HEK293 (cell line): ENCODE data around the gene TPM1.

Experiments
- CTCF ChIA-PET: fragments of 350-600 bp; formaldehyde crosslinking; extraction: SDS; loops from one replicate; lab custom pipeline; 2021; ENCODE audit warnings: antibody characterized with exemption; lab: Yijun Ruan, JAX
- POLR2A ChIA-PET: fragments of 300-600 bp; formaldehyde crosslinking; extraction: SDS; loops from one replicate; lab custom pipeline; 2020; ENCODE audit warnings: antibody characterized with exemption, inconsistent platforms; lab: Yijun Ruan, JAX
- H3K27ac ChIP-seq: fragments of 200-500 bp; sonication (Bioruptor generic); 2 replicates; pipeline ENCODE4 v1.5.1; 2014; ENCODE audit warnings: low read depth, low read length, control low read depth, inconsistent platforms; ENCODE audit errors: extremely low read depth
- H3K36me3 ChIP-seq, 2 experiments: fragments of 200-500 bp in 1 of 2; sonication (Bioruptor generic) in 1 of 2; 1 replicate in 1 of 2; 2 replicates in 1 of 2; pipeline ENCODE4 v1.5.1; 2014 to 2017; ENCODE audit warnings: inconsistent platforms in 2 of 2, low read length in 2 of 2; ENCODE audit not compliant: control insufficient read depth in 2 of 2, insufficient read depth in 1 of 2
- H3K4me1 ChIP-seq: fragments of 200-500 bp; sonication (Bioruptor generic); 2 replicates; pipeline ENCODE4 v1.5.1; 2014; ENCODE audit warnings: mild to moderate bottlenecking, low read length, inconsistent platforms; ENCODE audit not compliant: control insufficient read depth, insufficient read depth
- H3K4me3 ChIP-seq: 2 replicates; pipeline ENCODE4 v1.5.1; 2011; ENCODE audit warnings: low read depth, mild to moderate bottlenecking, control low read depth, low read length, moderate library complexity
- H3K9me3 ChIP-seq: fragments of 200-500 bp; sonication (Bioruptor generic); 2 replicates; pipeline ENCODE4 v1.5.1; 2014; ENCODE audit warnings: low read depth, low read length, inconsistent platforms; ENCODE audit not compliant: control insufficient read depth, insufficient read depth
- MYNN ChIP-seq: fragments of 450-650 bp; formaldehyde crosslinking; IDR thresholded peaks from 2 replicates; pipeline ENCODE4 v1.5.1; 2016; ENCODE audit warnings: missing biosample characterization, missing genetic modification characterization, borderline replicate concordance
- MZF1 ChIP-seq: fragments of 450-650 bp; formaldehyde crosslinking; IDR thresholded peaks from 2 replicates; pipeline ENCODE4 v1.5.1; 2017; ENCODE audit warnings: missing biosample characterization, missing genetic modification characterization, borderline replicate concordance
- SP2 ChIP-seq: fragments of 450-650 bp; formaldehyde crosslinking; IDR thresholded peaks from 2 replicates; pipeline ENCODE4 v1.5.1; 2016; ENCODE audit warnings: missing biosample characterization, missing genetic modification characterization
- ZBTB11 ChIP-seq: fragments of 450-650 bp; formaldehyde crosslinking; conservative IDR thresholded peaks from 2 replicates; pipeline ENCODE4 v1.5.1; 2016; ENCODE audit warnings: low read depth, missing biosample characterization, missing genetic modification characterization
- ZFP37 ChIP-seq: fragments of 450-650 bp; formaldehyde crosslinking; IDR thresholded peaks from 2 replicates; pipeline ENCODE4 v1.5.1; 2016; ENCODE audit warnings: missing biosample characterization, missing genetic modification characterization
- ZNF19 ChIP-seq: fragments of 450-650 bp; formaldehyde crosslinking; IDR thresholded peaks from 2 replicates; pipeline ENCODE4; 2016; ENCODE audit warnings: missing biosample characterization, missing genetic modification characterization, low read depth
- ZNF221 ChIP-seq: fragments of 450-650 bp; formaldehyde crosslinking; IDR thresholded peaks from 2 replicates; pipeline ENCODE4 v1.5.1; 2017; ENCODE audit warnings: missing biosample characterization, missing genetic modification characterization, borderline replicate concordance
- ZNF558 ChIP-seq: fragments of 450-650 bp; formaldehyde crosslinking; IDR thresholded peaks from 2 replicates; pipeline ENCODE4 v1.5.1; 2016; ENCODE audit warnings: missing biosample characterization, missing genetic modification characterization
- ZNF621 ChIP-seq: fragments of 450-650 bp; formaldehyde crosslinking; IDR thresholded peaks from 2 replicates; pipeline ENCODE4 v1.5.1; 2017; ENCODE audit warnings: missing biosample characterization, missing genetic modification characterization
- ZNF624 ChIP-seq: fragments of 450-650 bp; formaldehyde crosslinking; IDR thresholded peaks from 2 replicates; pipeline ENCODE4 v1.5.1; 2017; ENCODE audit warnings: missing biosample characterization, missing genetic modification characterization
- ZNF660 ChIP-seq: fragments of 450-650 bp; IDR thresholded peaks from 2 replicates; pipeline ENCODE4 v1.5.1; 2018; ENCODE audit warnings: missing biosample characterization, mild to moderate bottlenecking, missing genetic modification characterization
- ZNF747 ChIP-seq: fragments of 450-650 bp; formaldehyde crosslinking; IDR thresholded peaks from 2 replicates; pipeline ENCODE4 v1.5.1; 2016; ENCODE audit warnings: missing biosample characterization, missing genetic modification characterization
- ZSCAN4 ChIP-seq: fragments of 450-650 bp; formaldehyde crosslinking; IDR thresholded peaks from 2 replicates; pipeline ENCODE4 v1.5.1; 2017; ENCODE audit warnings: missing biosample characterization, missing genetic modification characterization
- TF ChIP-seq, protein P1 (sequence below): fragments of 450-650 bp; formaldehyde crosslinking; IDR thresholded peaks from 2 replicates; pipeline ENCODE4 v1.5.1; 2016; ENCODE audit warnings: missing biosample characterization, missing genetic modification characterization
- TF ChIP-seq, protein P2 (sequence below): fragments of 450-650 bp; formaldehyde crosslinking; IDR thresholded peaks from 2 replicates; pipeline ENCODE4 v1.5.1; 2016; ENCODE audit warnings: missing biosample characterization, missing genetic modification characterization
- TF ChIP-seq, protein P3 (sequence below): fragments of 450-650 bp; formaldehyde crosslinking; IDR thresholded peaks from 2 replicates; pipeline ENCODE4 v1.5.1; 2017; ENCODE audit warnings: missing biosample characterization, missing genetic modification characterization
- TF ChIP-seq, protein P4 (sequence below): fragments of 450-650 bp; formaldehyde crosslinking; IDR thresholded peaks from 2 replicates; pipeline ENCODE4 v1.5.1; 2017; ENCODE audit warnings: missing biosample characterization, missing genetic modification characterization
- TF ChIP-seq, protein P5 (sequence below): fragments of 450-650 bp; formaldehyde crosslinking; IDR thresholded peaks from 2 replicates; pipeline ENCODE4 v1.5.1; 2016; ENCODE audit warnings: missing biosample characterization, missing genetic modification characterization

TPM1 gene

GRCh38 chr15:63056829-63057228, 14.3 kb downstream of the TPM1 start (continued):
- no peak for TF ChIP-seq ZBTB11 (tag by site-specific recombination)
- no peak for TF ChIP-seq ZNF621 (tag by site-specific recombination)
- TF ChIP-seq, protein P1, sequence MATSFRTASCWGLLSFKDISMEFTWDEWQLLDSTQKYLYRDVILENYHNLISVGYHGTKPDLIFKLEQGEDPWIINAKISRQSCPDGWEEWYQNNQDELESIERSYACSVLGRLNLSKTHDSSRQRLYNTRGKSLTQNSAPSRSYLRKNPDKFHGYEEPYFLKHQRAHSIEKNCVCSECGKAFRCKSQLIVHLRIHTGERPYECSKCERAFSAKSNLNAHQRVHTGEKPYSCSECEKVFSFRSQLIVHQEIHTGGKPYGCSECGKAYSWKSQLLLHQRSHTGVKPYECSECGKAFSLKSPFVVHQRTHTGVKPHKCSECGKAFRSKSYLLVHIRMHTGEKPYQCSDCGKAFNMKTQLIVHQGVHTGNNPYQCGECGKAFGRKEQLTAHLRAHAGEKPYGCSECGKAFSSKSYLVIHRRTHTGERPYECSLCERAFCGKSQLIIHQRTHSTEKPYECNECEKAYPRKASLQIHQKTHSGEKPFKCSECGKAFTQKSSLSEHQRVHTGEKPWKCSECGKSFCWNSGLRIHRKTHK (tag by site-specific recombination), result no peak
- TF ChIP-seq ZNF747 (tag by site-specific recombination), result no peak

DNA sequence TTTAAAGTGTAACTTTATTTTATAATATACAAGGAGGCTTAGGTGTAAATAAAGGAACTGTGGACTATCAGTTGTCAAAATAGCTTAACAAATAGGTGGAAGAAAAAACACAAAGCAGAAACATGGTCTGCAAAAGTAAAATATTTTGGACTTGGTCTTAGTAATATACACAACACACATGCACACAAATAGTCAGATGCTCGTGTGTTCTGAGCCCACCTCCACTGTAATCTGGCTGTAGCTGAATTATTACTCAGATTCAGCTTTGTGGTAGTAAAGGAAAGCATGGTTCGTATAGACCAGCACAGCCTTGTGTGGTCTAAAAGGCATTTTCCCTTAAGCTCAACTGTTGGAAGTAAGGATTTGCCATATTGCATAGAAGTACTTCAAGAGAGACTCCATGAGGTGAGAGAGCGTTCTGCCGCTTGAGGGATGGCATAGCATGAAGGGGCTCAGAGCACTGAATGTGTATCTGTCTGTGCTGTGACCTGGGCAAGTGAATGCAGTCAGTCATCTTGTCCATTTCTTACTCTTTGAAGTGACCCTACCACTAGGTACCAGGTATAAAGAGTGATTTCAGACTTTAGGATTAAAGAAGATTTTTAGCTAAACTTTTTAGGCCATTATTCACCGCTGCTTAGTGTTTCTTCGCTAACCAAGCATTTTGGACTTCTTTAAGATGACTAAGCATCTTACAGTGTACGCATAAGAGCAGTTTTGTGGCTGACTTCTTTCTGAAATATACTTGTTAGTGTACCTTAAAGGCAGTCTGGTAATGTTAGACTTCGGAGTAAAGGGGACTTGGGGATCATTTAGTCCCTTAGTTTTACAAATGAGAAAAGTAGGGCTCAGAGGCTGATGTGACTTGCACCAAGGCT, 15.2 kb downstream of the TPM1 start:
- peaks cover 4 to 61% of the 10 kb centered on the region in 2 experiments; a peak in 2 of 3 replicates for H3K36me3 ChIP-seq
- H3K27ac ChIP-seq, result no peak overlapping the region
- CTCF ChIA-PET, result interaction anchor here (0.6 kb wide), 2 partner anchors 277 to 1997 kb away, joined by 3 to 4 read pairs; no protein-coding TSS in a partner anchor
- peaks cover 26% of the 10 kb centered on the region for H3K4me1 ChIP-seq
- POLR2A ChIA-PET, result no interaction called here
- no peaks in the 10 kb centered on the region for H3K9me3 ChIP-seq
- H3K4me3 ChIP-seq, result no peak overlapping the region
- TF ChIP-seq ZFP37 (tag by site-specific recombination), result no peak
- no peak for TF ChIP-seq MYNN (tag by site-specific recombination)
- TF ChIP-seq, protein P2, sequence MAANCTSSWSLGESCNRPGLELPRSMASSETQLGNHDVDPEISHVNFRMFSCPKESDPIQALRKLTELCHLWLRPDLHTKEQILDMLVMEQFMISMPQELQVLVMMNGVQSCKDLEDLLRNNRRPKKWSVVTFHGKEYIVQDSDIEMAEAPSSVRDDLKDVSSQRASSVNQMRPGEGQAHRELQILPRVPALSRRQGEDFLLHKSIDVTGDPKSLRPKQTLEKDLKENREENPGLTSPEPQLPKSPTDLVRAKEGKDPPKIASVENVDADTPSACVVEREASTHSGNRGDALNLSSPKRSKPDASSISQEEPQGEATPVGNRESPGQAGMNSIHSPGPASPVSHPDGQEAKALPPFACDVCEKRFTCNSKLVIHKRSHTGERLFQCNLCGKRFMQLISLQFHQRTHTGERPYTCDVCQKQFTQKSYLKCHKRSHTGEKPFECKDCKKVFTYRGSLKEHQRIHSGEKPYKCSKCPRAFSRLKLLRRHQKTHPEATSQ, result no peak
- no peak for TF ChIP-seq ZNF221 (tag by site-specific recombination)
- TF ChIP-seq, protein P3, sequence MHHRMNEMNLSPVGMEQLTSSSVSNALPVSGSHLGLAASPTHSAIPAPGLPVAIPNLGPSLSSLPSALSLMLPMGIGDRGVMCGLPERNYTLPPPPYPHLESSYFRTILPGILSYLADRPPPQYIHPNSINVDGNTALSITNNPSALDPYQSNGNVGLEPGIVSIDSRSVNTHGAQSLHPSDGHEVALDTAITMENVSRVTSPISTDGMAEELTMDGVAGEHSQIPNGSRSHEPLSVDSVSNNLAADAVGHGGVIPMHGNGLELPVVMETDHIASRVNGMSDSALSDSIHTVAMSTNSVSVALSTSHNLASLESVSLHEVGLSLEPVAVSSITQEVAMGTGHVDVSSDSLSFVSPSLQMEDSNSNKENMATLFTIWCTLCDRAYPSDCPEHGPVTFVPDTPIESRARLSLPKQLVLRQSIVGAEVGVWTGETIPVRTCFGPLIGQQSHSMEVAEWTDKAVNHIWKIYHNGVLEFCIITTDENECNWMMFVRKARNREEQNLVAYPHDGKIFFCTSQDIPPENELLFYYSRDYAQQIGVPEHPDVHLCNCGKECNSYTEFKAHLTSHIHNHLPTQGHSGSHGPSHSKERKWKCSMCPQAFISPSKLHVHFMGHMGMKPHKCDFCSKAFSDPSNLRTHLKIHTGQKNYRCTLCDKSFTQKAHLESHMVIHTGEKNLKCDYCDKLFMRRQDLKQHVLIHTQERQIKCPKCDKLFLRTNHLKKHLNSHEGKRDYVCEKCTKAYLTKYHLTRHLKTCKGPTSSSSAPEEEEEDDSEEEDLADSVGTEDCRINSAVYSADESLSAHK (tag by site-specific recombination), result no peak
- no peak for TF ChIP-seq ZNF624 (tag by site-specific recombination)
- no peak for TF ChIP-seq ZNF558 (tag by site-specific recombination)
- TF ChIP-seq, protein P4, sequence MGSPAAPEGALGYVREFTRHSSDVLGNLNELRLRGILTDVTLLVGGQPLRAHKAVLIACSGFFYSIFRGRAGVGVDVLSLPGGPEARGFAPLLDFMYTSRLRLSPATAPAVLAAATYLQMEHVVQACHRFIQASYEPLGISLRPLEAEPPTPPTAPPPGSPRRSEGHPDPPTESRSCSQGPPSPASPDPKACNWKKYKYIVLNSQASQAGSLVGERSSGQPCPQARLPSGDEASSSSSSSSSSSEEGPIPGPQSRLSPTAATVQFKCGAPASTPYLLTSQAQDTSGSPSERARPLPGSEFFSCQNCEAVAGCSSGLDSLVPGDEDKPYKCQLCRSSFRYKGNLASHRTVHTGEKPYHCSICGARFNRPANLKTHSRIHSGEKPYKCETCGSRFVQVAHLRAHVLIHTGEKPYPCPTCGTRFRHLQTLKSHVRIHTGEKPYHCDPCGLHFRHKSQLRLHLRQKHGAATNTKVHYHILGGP (tag by site-specific recombination), result no peak
- TF ChIP-seq ZNF19 (tag by site-specific recombination), result no peak
- TF ChIP-seq SP2 (tag by site-specific recombination), result no peak
- no peak for TF ChIP-seq ZNF660 (tag by site-specific recombination)
- TF ChIP-seq, protein P5, sequence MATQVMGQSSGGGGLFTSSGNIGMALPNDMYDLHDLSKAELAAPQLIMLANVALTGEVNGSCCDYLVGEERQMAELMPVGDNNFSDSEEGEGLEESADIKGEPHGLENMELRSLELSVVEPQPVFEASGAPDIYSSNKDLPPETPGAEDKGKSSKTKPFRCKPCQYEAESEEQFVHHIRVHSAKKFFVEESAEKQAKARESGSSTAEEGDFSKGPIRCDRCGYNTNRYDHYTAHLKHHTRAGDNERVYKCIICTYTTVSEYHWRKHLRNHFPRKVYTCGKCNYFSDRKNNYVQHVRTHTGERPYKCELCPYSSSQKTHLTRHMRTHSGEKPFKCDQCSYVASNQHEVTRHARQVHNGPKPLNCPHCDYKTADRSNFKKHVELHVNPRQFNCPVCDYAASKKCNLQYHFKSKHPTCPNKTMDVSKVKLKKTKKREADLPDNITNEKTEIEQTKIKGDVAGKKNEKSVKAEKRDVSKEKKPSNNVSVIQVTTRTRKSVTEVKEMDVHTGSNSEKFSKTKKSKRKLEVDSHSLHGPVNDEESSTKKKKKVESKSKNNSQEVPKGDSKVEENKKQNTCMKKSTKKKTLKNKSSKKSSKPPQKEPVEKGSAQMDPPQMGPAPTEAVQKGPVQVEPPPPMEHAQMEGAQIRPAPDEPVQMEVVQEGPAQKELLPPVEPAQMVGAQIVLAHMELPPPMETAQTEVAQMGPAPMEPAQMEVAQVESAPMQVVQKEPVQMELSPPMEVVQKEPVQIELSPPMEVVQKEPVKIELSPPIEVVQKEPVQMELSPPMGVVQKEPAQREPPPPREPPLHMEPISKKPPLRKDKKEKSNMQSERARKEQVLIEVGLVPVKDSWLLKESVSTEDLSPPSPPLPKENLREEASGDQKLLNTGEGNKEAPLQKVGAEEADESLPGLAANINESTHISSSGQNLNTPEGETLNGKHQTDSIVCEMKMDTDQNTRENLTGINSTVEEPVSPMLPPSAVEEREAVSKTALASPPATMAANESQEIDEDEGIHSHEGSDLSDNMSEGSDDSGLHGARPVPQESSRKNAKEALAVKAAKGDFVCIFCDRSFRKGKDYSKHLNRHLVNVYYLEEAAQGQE (tag by site-specific recombination), result no peak
- TF ChIP-seq ZSCAN4 (tag by site-specific recombination), result no peak
- TF ChIP-seq MZF1, result no peak
